ENCODE measurements around the gene LAMTOR2.

DNA sequence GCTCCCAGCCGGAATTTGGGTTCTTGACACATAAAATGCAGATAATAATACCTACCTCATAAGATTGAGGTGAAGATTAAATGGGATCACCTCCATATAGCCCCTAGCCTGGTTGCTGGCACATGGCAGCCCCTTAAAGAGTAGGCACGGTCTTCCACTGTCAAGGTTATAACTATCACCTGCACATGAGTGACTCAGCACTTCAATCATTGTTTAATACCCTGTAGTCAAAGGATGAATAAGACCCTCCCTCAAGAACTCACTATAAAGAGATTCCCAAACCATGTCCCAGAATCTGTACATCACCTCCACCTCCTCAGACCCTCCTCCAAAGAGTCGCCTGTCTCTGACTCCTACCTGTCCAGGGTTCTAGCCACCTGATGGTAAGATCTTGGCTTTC, 53.5 kb downstream of the LAMTOR2 start:
- TF ChIP-seq, protein P1, sequence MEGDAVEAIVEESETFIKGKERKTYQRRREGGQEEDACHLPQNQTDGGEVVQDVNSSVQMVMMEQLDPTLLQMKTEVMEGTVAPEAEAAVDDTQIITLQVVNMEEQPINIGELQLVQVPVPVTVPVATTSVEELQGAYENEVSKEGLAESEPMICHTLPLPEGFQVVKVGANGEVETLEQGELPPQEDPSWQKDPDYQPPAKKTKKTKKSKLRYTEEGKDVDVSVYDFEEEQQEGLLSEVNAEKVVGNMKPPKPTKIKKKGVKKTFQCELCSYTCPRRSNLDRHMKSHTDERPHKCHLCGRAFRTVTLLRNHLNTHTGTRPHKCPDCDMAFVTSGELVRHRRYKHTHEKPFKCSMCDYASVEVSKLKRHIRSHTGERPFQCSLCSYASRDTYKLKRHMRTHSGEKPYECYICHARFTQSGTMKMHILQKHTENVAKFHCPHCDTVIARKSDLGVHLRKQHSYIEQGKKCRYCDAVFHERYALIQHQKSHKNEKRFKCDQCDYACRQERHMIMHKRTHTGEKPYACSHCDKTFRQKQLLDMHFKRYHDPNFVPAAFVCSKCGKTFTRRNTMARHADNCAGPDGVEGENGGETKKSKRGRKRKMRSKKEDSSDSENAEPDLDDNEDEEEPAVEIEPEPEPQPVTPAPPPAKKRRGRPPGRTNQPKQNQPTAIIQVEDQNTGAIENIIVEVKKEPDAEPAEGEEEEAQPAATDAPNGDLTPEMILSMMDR (IDR thresholded peaks at IDR 0.05; ENCODE audit: low read depth, low read length, poor library complexity, severe bottlenecking) = no peak
- no peak for TF ChIP-seq EZH2phosphoT487 (IDR thresholded peaks at IDR 0.05; ENCODE audit: borderline replicate concordance, low read length)

Data from DOHH2 (cell line).